ENCODE measurements around the gene FGR. TPM values are rescaled to one million over a fixed set of nuclear protein-coding genes. Genes with fewer than 3 reads are reported as not detected.

FGR gene
- total and polyA plus RNA-seq, 8 donors = 3.1 to 126 (median 4.7) TPM

GRCh38 chr1:27603681-27604578 is 31.1 kb downstream of the FGR start, which contains the start of gene AHDC1:
TSS of gene AHDC1 (minus strand) at chr1:27604144. CDS start at chr1:27552115, 52,029 bp downstream.
- no peaks in the 10 kb centered on the region for H3K36me3 ChIP-seq
- ATAC-seq = peak; percentile 79

GRCh38 chr1:27603309-27603680 is 31.7 kb downstream of the FGR start:
- DNase-seq (peak in 1 of 4 donors; percentile 86), ATAC-seq (peak; percentile 6)
- peaks cover 0 to 18% of the 10 kb centered on the region in 2 donors for H3K27me3 ChIP-seq
- H3K36me3 ChIP-seq = no peaks in the 10 kb centered on the region
- H3K9me3 ChIP-seq = no peaks in the 10 kb centered on the region
- TF ChIP-seq CTCF (IDR thresholded peaks at IDR 0.05) = no peak
- intact Hi-C loops (cut with DNase I) = loop anchor here in 1 of 2 donors (5.0 kb wide), 1 partner anchor 46 kb away; no protein-coding TSS in a partner anchor
- H3K4me1 ChIP-seq = peaks cover 33 to 64% of the 10 kb centered on the region in 2 donors
- H3K4me3 ChIP-seq = peak overlapping the region; percentile 78 to 79
- peak overlapping the region; percentile 83 to 88 for H3K27ac ChIP-seq

More at GRCh38 chr1:27603681-27604578, 31.1 kb downstream of the FGR start, which contains the start of gene AHDC1:
- H3K4me3 ChIP-seq = peak within 1 kb of the TSS; percentile 78 to 79
- intact Hi-C loops (cut with DNase I) = loop anchor here in 1 of 2 donors (5.0 kb wide), 1 partner anchor 47 kb away; no protein-coding TSS in a partner anchor
- peaks cover 26 to 62% of the 10 kb centered on the region in 2 donors for H3K4me1 ChIP-seq
- DNase-seq = peak; percentile 89 to 98 (median 91)
- TF ChIP-seq CTCF (IDR thresholded peaks at IDR 0.05) = no peak
- no peaks in the 10 kb centered on the region for H3K9me3 ChIP-seq
- H3K27ac ChIP-seq = peak within 1 kb of the TSS; percentile 83 to 88
- H3K27me3 ChIP-seq = peaks cover 0 to 18% of the 10 kb centered on the region in 2 donors

GRCh38 chr1:27602462-27603308 is 32.3 kb downstream of the FGR start:
- peak overlapping the region; percentile 78 to 79 for H3K4me3 ChIP-seq
- DNase-seq (peak in 2 of 4 donors; percentile 61 to 88), ATAC-seq (peak; percentile 43)
- H3K4me1 ChIP-seq = peaks cover 39 to 68% of the 10 kb centered on the region in 2 donors
- intact Hi-C loops (cut with DNase I) = loop anchor here in 1 of 2 donors (5.0 kb wide), 1 partner anchor 45 kb away; no protein-coding TSS in a partner anchor
- TF ChIP-seq CTCF (IDR thresholded peaks at IDR 0.05) = no peak
- H3K9me3 ChIP-seq = no peaks in the 10 kb centered on the region
- peaks cover 0 to 18% of the 10 kb centered on the region in 2 donors for H3K27me3 ChIP-seq
- peak overlapping the region; percentile 83 to 88 for H3K27ac ChIP-seq
- no peaks in the 10 kb centered on the region for H3K36me3 ChIP-seq

GRCh38 chr1:27601771-27602461 is 33.1 kb downstream of the FGR start:
- Histone ChIP-seq H3K27ac (peak overlapping the region; percentile 83 to 88), H3K9me3 (no peaks in the 10 kb centered on the region), H3K27me3 (peaks cover 0 to 18% of the 10 kb centered on the region in 2 donors), H3K4me3 (peak overlapping the region; percentile 78 to 79), H3K36me3 (no peaks in the 10 kb centered on the region), H3K4me1 (peaks cover 46 to 76% of the 10 kb centered on the region in 2 donors)
- no peak for TF ChIP-seq CTCF (IDR thresholded peaks at IDR 0.05)
- DNase-seq = peak in 1 of 4 donors; percentile 36
- intact Hi-C loops (cut with DNase I) = loop anchor here in 1 of 2 donors (5.0 kb wide), 1 partner anchor 45 kb away; no protein-coding TSS in a partner anchor
- peak; percentile 10 for ATAC-seq
